GM19193 (cell line): ENCODE measurements around the gene S100A10.

Experiments used
- POLR2A ChIP-seq: IDR thresholded peaks from 4 replicates; pipeline ENCODE4 v1.6.1; 2011; ENCODE audit not compliant: insufficient read depth, insufficient read length; ENCODE audit errors: extremely low read depth

The S100A10 gene

DNA sequence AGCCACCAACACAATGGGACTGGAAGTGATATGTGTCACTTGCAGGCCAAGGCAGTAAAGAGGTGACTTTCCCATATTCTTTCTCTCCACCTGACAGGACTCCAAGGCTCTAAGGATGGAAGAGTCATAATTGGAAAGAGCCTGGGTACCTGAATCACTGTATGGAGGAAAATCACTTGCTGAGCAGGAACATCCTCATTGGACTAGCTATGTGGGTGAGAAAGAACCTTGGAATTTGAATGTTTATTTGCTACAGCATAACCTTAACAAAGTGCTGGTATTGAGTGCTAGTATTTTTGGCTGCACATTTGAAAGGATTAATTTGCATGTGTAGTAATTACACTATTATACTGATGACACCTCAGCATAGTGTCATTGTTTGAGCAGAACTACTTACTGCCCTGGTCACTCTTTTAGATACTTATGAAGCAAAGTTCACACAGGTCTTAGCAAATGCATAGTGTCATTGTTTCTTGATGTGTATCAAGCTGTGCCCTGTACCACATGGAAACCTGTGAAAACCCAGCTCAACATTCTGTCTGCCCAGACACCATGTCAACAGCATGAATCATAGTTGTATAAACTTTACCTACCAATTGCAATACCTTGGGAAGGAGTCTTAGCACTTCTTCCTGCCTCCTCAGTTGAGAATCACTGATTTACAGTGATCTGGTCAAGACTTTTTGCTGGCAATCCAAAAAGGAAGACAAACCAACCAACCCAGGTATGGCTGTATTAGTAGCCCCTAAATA, 5.1 kb upstream of the S100A10 start:
- TF ChIP-seq POLR2A: no peak

DNA sequence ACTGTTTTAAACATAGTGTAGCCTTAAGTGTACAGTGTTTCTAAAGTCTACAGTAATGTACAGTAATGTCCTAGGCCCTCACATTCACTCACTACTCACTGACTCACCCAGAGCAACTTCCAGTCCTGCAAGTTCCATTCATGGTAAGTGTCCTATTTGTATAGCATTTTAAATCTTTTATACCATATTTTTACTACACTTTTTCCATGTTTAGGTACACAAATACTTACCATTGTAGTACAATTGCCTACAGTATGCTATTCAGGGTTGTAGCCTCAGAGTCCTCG, 3.6 kb upstream of the S100A10 start:
- TF ChIP-seq POLR2A: no peak

DNA sequence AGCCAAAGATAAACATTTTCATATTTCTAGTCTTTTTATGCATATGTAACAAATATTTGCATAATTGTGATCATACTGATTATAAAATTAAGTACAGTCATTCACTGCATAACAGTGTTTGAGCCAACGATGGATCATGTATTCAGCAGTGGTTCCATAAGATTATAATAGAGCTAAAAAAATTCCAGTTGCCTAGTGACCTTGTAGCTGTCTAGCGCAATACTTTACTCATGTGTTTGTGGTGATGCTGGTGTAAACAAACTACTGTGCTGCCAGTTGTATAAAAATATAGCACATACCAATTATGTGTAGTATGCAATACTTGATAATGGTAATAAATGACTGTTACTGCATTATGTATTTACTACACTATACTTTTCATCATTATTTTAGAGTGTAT, 2.1 kb upstream of the S100A10 start:
- TF ChIP-seq POLR2A: no peak

DNA sequence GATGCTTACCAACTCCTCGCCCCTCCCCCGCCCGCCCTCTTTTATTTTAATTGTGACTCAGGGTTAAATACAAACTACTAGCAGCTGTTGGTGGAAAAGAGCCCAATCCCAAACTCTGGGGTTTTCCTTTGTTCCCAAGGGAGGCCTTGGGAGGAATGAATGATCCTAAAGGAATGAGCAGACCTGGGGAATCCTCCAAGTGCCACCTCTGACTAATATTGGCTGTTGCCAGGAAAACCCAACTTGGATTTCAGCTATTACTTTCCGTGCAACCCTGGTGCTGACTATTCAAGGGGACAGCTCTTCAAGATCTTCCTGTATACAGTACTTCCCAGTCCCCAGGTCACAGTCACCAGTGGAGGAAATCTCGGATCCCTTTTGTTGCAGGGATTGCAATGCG, 1.3 kb upstream of the S100A10 start:
- TF ChIP-seq POLR2A: no peak

DNA sequence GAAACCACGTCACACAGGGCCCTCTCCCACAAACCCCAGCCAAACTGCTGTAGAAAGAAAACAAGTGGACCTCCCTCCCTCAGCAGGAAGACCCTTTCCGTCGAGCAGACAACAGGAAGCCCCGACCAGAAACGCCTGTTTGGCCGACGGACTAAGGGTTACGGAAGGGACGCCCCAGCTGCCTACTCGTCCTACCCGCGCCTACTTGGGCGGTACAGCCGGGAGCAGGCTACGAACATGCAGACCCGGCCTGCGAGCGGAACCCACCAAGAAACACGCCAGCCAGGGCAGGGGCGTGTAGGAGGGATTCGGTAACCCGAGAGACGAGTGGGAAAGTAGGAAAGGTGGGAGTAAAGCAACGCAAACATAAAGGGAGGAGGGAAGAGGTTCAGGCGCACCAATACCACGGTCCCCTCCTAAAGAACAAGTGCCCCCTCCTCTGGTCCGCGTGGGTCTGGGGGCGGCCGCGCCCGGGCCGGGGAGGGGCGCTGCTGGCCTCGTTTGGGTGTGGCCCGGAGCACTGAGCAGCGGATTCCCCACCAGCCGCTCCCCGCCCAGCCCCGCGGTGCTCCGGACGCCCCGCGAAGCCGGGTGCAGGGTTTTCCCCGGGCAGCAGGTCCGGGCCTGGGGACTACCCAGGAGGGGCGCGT, 450 bp downstream of the S100A10 start:
- no peak for TF ChIP-seq POLR2A

DNA sequence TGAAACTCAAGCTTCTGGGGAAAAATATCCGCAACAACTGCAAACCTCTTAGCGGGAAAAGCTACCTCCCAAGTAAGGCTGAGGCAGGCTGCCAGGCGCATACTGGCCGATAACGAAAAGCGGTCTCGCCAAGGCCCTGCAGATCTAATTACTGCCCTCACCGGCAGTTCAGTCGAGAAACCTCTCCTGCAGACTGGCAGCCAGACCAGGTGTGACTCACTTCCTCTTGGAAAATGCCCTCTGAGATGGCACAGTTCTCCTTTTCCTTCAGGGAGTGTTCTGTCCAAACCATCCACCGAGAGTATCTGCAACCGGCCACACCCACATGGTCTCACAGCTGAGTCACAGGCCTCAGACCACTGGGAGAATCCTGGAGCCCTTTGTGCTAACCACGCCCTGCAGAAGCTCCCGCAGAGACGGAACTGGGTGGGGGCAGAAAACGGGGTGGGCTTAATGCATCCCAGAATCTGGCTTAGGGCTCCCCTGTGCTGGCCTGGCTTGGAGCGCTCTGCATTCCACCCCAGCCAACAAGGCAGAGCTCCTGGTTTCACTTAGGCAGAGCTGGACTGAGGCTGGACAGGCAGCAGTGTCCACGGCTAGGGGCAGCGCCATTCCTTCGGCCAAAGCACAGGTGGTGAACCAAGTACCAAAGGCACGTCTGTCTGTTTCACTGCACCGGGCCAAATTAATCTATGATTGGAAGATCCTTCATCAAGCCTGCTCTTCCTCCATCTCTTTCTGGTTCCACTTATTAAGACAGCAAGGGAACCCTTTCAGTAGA, 1.2 kb downstream of the S100A10 start:
- no peak for TF ChIP-seq POLR2A

DNA sequence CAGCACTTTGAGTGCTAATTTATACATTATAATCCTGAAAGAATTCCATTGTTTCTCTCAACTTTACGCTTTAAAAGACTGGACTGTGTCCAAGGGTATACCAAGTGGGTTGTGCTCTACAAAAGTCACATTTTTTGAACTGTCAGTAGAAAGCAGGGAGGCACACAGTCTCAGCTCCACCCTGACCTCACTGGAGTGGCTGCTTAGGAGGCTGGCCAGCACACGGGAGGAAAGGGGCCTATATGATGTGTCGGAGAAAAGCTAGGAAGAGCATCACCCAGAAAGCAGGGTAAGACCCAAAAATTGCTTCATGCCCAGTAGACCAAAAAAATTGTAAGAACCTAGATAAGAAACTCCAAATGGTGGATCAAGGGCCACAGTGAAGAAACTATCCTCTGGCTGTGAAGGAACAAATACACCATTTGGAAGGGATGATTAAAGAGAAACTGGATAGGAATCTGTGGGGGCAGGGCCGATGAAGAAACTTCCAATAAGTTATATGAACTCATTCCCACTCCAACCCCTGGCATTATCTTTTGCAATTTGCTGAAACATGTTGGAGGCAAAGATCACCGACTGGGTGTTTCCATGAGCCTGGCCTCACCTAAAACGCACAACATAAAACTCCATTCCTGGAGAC, 1.9 kb downstream of the S100A10 start:
- TF ChIP-seq POLR2A: no peak

DNA sequence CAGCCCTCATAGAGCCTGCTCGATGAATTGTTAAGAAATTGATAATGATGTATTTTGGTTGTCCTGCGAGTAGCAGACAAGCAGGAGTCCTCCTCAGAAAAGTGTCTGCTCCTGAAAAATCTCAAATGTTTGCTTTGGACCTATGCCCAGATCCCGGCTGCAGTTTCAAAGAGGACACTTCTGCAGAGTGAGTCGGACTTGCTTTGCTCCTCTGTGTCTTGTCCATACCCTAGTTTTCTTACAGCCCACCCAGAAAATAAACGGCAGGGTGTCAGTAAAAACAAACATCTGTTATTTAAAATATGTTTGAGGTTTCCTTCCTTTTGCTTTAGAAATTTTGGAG, 2.8 kb downstream of the S100A10 start:
- no peak for TF ChIP-seq POLR2A

DNA sequence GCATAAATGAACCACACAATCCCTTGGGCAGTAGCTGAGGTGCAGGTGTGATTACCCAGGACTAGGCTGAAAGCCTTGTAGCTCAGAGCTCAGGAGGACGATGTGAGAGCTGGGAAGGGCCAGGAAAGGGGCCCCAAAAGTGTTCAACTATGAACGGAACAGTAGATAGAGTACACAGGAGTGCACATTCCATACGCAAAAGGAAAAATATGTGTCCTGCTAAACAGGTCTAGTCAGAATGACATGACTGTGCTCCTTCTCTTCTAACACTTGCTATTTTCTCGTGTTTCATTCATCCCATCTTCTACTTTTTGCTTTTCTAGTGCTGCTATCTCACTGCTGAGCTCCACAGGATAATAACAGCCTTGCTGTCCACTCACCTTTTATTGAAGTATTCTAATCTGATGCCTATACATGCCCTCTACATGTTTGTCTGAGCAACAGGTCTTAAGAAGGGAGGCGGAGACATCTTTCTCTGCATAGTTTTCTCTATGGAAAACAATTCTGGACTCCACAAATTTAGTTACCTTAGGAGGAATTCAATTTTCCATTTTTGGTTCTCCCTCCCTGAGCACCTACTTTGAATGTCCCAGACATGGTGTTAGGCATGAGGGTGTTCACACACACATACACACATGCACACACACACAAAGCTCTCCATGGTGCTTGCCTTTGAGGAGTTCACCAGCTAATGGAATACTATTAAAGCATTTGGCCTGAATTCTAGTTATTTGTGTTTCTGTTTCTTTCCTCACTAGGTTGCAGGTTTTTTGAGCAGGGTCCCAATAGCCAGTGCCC, 3.4 kb downstream of the S100A10 start:
- no peak for TF ChIP-seq POLR2A

DNA sequence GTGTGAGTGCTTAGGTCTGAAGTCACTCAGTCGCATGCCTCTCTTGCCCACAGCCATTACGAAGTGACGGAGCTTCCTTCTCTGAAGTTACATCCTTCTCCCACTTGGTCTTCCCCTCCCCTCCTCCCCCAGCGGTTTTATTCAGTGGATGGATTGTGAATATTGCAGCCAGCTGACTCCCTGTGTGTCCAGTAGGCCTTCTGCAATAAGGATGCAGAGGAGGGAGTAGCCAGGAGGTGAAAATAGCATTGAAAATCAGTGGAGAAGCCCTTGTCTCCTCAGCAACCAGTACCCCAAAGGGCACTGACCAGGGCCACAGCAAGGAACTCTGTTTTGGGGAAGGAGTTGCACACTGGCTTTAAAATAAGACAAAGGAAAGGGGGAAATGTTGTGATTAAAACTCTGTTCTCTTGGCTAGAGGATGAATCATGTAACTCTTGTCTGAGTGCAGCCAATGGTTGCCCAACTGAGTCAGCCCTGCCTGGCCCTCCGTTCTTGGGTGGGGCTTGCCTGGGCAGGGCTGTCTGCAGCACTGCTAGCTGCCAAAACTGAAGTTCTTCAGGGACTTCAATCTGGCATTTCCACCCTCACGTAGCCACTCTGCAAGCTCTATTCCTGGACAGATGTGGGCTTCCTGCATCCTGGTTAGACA, 4.3 kb downstream of the S100A10 start:
- TF ChIP-seq POLR2A: no peak

DNA sequence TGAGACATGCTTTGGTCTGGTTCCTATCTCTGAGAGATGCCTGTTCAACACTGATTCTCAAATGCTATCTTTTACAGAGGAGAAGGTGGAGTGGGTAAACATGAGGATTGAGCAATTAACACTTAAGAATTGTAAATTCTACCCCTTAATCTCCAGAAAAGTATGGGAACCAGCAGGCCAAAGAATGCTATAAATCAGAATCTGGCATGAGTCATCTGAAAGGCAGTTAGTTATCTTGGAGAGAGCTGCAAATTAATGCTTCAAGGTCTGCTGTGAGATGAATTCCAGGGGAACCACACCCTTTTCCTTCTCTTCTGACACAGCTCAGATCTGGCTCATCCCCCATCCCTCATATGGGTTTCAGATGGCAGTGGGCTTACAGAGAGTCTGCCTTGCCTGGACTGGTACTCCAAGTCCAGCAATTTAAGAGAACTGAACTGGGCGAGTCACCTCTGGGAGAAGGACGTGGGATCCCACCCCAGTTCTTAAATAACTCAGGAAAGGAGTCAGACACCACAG, 5.2 kb downstream of the S100A10 start:
- TF ChIP-seq POLR2A: no peak

DNA sequence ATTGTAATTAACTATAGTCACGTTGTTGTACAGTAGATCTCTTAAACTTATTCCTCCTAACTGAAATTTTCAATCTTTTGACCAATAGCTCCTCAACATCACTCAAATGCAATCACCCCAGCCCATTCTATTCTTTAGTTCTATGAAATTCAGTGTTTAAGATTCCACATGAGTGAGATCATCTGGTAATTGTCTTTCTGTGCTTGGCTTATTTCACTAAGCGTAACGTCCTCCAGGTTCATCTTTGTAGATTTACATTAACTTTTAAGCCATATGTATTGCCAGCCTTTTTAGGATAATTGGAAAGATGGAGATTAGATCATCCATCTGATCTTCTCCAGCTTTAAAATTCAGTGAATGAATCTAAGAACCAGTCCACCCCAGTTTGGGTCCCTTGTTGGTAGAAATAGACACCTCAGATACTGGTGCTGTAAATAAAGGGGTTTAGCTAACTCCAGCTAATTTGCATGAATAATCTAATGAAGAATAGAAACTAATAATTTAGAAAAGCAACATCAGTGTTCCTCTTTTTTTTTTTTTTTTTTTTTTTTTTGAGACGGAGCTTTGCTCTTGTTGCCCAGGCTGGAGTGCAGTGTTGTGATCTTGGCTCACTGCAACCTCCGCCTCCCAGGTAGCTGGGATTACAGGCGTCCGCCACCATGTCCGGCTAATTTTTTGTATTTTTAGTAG, 7.0 kb downstream of the S100A10 start:
- no peak for TF ChIP-seq POLR2A

DNA sequence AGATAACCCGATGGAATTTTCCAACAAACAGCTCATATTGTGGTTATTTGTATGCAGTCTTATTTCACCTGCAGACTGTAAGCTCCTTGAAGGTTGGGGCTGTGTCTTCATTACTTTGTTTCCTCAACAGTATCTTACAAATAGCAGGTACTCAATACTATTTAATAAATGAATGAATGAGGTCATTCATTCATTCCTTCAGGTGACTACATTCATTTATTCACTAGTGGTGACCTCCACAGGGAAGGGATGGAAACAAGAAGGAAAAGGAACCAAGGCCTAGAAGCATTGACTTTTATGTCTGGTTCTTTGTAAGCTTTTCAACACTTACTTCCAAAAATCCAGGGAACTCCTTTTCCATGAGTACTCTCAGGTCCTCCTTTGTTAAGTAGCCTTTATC, 7.9 kb downstream of the S100A10 start:
- TF ChIP-seq POLR2A: no peak

DNA sequence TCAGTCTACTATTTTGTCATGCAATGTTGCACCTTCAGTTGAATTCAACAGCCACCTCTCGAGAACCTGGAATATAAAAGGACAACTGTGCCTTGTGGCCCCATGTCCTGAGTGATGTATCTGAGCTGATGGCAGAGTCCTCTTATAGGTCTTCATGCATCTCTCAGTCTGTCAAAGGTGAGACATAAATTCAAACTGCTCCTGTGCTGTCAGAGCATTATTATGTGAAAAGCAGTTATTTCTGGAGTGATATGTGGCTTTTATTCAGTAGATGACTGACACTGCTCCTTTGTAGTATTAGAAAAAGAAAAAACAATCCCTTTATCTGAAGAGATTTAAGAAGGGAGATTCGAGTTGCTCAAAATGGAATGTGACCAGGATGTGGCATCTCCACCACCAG, 8.4 kb downstream of the S100A10 start:
- no peak for TF ChIP-seq POLR2A
